ENCODE measurements around the gene CDC73. TPM values are rescaled to one million over a fixed set of nuclear protein-coding genes. Genes with fewer than 3 reads are reported as not detected.

The CDC73 gene
- total RNA-seq, 4 donors from 2014 or later: 26.2 to 208 (median 54.6) TPM

GRCh38 chr1:193234530-193234929 lies 112.7 kb downstream of the CDC73 start:
- Histone ChIP-seq H3K4me1 (no peaks in the 10 kb centered on the region), H3K9me3 (no peaks in the 10 kb centered on the region), H3K4me3 (no peak overlapping the region), H3K36me3 (peaks cover 0 to 4% (median 0%) of the 10 kb centered on the region in 4 donors), H3K27me3 (no peaks in the 10 kb centered on the region), H3K27ac (no peak overlapping the region)
- no peak for DNase-seq
- in situ Hi-C loops (cut with MboI; ENCODE audit: low pct_ligation_motif_present in 1 of 4, low pct_unique_long_range_greater_than_20kb in 1 of 4, low sequenced_read_pairs in 3 of 4): no loop called here
- 67 to 73% methylated on average over 1 of the region's 1 CpG for WGBS, 2 donors (ENCODE audit: low coverage in 1 of 2)
- TF ChIP-seq POLR2A (IDR thresholded peaks at IDR 0.05): no peak
- no peak for TF ChIP-seq CTCF (IDR thresholded peaks at IDR 0.05)
- TF ChIP-seq EP300 (IDR thresholded peaks at IDR 0.05; ENCODE audit: low read depth): no peak
- TF ChIP-seq POLR2AphosphoS5 (IDR thresholded peaks at IDR 0.05): no peak
- intact Hi-C loops (cut with DNase I; ENCODE audit: low total_unique reads): no loop called here

- intact Hi-C loops (cut with DNase I; ENCODE audit: low total_unique reads) (no loop called here), in situ Hi-C loops (cut with MboI; ENCODE audit: low pct_ligation_motif_present in 1 of 4, low pct_unique_long_range_greater_than_20kb in 1 of 4, low sequenced_read_pairs in 3 of 4) (no loop called here)
- TF ChIP-seq POLR2A (IDR thresholded peaks at IDR 0.05): no peak
- TF ChIP-seq CTCF (IDR thresholded peaks at IDR 0.05): no peak
- TF ChIP-seq POLR2AphosphoS5 (IDR thresholded peaks at IDR 0.05): no peak
- no peak overlapping the region for H3K4me3 ChIP-seq
- H3K9me3 ChIP-seq: no peaks in the 10 kb centered on the region
- H3K4me1 ChIP-seq: no peaks in the 10 kb centered on the region
- DNase-seq: no peak
- peaks cover 0 to 4% (median 0%) of the 10 kb centered on the region in 4 donors for H3K36me3 ChIP-seq
- H3K27ac ChIP-seq: no peak overlapping the region
- no peaks in the 10 kb centered on the region for H3K27me3 ChIP-seq
- WGBS, 2 donors (ENCODE audit: low coverage in 1 of 2): 91 to 93% methylated on average over 5 to 15 of the region's 15 CpGs
These were observed 115.6 kb downstream of the CDC73 start for GRCh38 chr1:193237381-193237978.

- WGBS, 2 donors (ENCODE audit: low coverage in 1 of 2): 90 to 100% methylated on average over 1 of the region's 1 CpG
- intact Hi-C loops (cut with DNase I; ENCODE audit: low total_unique reads): no loop called here
- H3K4me1 ChIP-seq: no peaks in the 10 kb centered on the region
- DNase-seq: no peak
- H3K9me3 ChIP-seq: no peaks in the 10 kb centered on the region
- H3K4me3 ChIP-seq: no peak overlapping the region
- in situ Hi-C loops (cut with MboI; ENCODE audit: low pct_ligation_motif_present in 1 of 4, low pct_unique_long_range_greater_than_20kb in 1 of 4, low sequenced_read_pairs in 3 of 4): no loop called here
- TF ChIP-seq EP300 (IDR thresholded peaks at IDR 0.05; ENCODE audit: low read depth): no peak
- TF ChIP-seq CTCF (IDR thresholded peaks at IDR 0.05): no peak
- TF ChIP-seq POLR2A (IDR thresholded peaks at IDR 0.05): no peak
- no peak for TF ChIP-seq POLR2AphosphoS5 (IDR thresholded peaks at IDR 0.05)
- no peaks in the 10 kb centered on the region for H3K36me3 ChIP-seq
- no peak overlapping the region for H3K27ac ChIP-seq
- no peaks in the 10 kb centered on the region for H3K27me3 ChIP-seq
These were observed 118.8 kb downstream of the CDC73 start for GRCh38 chr1:193240609-193241008.

DNA sequence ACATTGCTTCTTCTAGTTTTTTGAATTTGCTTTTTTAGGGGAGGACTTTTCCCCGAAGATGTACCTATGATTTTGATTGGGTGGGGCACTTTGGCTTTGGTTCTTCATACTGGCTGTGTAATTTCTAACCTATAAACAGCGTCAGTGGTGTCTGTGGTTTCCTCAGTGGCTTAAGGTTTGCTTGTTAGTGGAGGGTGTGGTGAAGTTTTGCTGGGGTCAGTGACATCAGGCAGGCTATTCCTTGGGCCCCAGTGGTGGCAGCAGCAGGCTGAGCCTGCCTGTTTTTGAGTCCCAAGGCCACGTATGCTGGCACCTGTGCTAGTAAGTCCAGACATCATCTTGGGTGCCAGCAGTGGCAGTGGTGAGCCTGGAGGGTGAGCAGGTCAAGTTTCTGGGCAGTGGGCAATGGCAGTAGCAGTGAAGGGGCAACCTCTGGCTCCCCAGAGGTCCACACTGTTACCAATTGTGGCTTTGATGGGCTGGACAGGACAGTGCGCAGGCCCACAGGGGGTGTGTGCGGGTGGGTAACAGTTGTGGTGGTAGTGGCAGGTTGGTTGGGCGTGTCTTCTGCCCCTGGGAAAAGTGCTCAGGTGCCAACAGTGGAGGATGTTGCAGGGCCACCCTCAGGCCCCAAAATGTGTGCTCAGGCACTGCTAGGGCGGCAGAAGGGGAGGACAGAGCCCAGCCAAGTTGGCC lies 119.4 kb downstream of the CDC73 start:
- intact Hi-C loops (cut with DNase I; ENCODE audit: low total_unique reads) (no loop called here), in situ Hi-C loops (cut with MboI; ENCODE audit: low pct_ligation_motif_present in 1 of 4, low pct_unique_long_range_greater_than_20kb in 1 of 4, low sequenced_read_pairs in 3 of 4) (no loop called here)
- WGBS, 2 donors (ENCODE audit: low coverage in 1 of 2): 90 to 100% methylated on average over 1 to 7 of the region's 7 CpGs
- no peak overlapping the region for H3K4me3 ChIP-seq
- H3K4me1 ChIP-seq: no peaks in the 10 kb centered on the region
- no peaks in the 10 kb centered on the region for H3K9me3 ChIP-seq
- TF ChIP-seq POLR2AphosphoS5 (IDR thresholded peaks at IDR 0.05): no peak
- no peak for TF ChIP-seq CTCF (IDR thresholded peaks at IDR 0.05)
- no peak for TF ChIP-seq POLR2A (IDR thresholded peaks at IDR 0.05)
- no peak for TF ChIP-seq EP300 (IDR thresholded peaks at IDR 0.05; ENCODE audit: low read depth)
- no peak for DNase-seq
- no peaks in the 10 kb centered on the region for H3K27me3 ChIP-seq
- no peaks in the 10 kb centered on the region for H3K36me3 ChIP-seq
- H3K27ac ChIP-seq: no peak overlapping the region

All from transverse colon (tissue), 4 donors.